Astrocyte of the spinal cord (primary cell): ENCODE measurements around the gene MLXIPL.
A peak's percentile ranks its signal among the peaks of the same experiment; 100 is the strongest.
"Not testable (repeated sequence)": the region's sequence is repeated elsewhere in the genome, so short reads cannot be mapped to it uniquely, and the experiment has no call there.

Experiments used
- DNase-seq: peaks from one replicate; pipeline ENCODE4 v3.0.0; 2011; ENCODE audit warnings: low read depth, low spot score
- H3K4me3 ChIP-seq: 2 replicates; pipeline ENCODE4 v1.5.1; 2011; ENCODE audit warnings: low read depth, mild to moderate bottlenecking, low read length, moderate library complexity
- CTCF ChIP-seq: IDR thresholded peaks from 2 replicates; pipeline ENCODE4 v1.5.1; 2012; ENCODE audit warnings: low read depth, mild to moderate bottlenecking, low read length, inconsistent platforms
- in situ Hi-C: cut with HindIII; loops from 2 replicates; pipeline ENCODE4 v1.10.0; 2017; ENCODE audit warnings: low sequenced_read_pairs

Gene MLXIPL

DNA sequence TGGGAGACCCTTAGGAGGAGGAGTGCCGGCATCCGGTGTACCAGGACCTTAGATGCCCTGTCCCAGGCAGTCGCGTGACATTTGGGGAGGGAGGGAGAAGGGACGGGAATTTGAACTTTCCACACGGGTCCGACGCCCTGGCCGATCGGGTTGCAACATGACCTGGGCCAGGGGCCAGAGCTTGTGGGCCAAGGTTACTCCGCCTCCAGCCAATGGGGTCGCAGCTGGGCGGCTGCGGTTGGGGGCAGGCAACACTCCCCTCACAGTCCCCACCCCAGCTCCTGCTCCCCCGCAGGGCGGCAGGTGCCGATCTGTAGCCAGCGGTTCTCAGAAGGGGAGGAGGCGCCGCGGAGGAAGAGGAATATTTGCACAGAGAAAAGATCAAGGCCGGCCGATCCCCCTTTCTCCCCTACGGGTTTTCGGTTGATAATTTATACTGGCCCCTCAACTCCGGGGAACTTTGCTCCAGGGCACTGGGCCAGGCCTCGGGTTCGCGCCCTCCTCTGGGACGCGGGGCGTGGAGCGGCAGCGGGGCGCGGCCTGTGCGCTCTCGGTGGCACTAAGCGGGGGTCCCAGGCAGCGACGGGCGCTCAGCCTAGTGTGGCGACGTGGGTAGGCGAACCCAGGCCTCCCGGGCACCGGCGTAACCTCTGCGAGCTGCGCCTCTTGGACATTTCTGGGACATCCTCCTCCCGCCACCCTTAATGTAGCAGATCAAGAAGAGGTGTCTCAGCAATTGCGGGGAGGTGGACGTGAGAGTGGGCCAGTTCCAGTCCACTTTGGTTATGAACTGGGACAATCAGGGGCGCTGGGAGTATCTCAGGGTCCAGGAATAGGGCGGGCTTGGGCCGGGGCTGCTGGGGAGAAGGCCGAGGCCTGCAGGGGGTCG is 1.2 kb downstream of the MLXIPL start:
- in situ Hi-C loops, result no loop called here
- no peak for DNase-seq
- no peak for TF ChIP-seq CTCF
- no peak overlapping the region for H3K4me3 ChIP-seq

- TF ChIP-seq CTCF, result no peak
- DNase-seq, result no peak
- in situ Hi-C loops, result no loop called here
- H3K4me3 ChIP-seq, result no peak overlapping the region
Observed at GRCh38 chr7:73622527-73622908, 1.8 kb downstream of the MLXIPL start.

DNA sequence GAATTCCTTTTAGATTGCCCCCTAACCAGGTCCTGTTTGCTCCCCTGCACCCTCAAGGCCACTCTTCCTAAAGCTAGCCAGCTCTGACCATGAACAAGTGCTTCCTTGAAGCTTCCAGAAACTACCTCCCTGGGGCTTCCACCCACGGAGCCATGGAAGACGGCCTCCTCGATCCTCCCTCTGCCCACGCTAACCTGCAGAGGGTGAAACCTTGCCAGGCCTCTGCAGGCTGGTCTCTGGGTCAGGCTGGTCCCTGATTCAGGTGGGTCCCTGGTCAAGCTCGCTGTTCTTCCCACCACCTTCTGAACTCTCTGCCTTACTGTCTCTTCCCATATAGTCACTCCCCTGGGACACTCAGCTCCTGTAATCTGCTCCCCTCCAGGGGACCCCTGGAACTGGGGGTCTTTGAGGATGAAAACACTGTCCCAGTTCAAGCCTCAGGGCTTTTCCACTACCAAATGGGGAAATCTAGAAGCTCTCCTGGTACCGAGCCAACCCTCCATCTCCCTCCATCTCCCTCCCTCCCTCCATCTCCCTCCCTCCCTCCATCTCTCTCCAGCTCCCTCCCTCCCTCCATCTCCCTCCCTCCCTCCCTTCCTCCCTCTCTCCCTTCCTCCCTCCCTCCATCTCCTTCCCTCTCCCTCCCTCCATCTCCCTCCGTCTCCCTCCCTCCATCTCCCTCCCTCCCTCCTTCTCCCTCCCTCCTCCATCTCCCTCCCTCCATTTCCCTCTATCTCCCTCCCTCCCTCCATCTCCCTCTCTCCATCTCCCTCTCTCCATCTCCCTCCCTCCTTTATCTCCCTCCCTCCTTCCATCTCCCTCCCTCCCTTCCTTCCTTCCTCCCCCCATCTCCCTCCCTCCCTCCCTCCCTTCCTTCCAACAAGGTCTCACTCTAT is 2.9 kb downstream of the MLXIPL start:
- H3K4me3 ChIP-seq, result no peak overlapping the region
- TF ChIP-seq CTCF, result no peak
- no peak for DNase-seq
- in situ Hi-C loops, result no loop called here

DNA sequence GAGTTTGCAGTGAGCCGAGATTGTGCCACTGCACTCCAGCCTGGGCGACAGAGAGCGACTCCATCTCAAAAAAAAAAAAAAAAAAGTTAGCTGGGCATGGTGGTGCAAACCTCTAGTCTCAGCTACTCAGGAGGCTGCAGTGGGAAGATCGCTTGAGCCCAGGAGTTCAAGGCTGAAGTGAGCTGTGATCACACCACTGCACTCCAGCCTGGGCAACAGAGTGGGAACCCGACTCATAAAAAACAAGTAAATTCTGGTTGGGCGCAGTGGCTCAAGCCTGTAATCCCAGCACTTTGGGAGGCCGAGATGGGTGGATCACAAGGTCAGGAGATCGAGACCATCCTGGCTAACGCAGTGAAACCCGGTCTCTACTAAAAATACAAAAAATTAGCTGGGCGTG is 4.9 kb downstream of the MLXIPL start:
- in situ Hi-C loops, DNase-seq, H3K4me3 ChIP-seq: not testable (repeated sequence)

DNA sequence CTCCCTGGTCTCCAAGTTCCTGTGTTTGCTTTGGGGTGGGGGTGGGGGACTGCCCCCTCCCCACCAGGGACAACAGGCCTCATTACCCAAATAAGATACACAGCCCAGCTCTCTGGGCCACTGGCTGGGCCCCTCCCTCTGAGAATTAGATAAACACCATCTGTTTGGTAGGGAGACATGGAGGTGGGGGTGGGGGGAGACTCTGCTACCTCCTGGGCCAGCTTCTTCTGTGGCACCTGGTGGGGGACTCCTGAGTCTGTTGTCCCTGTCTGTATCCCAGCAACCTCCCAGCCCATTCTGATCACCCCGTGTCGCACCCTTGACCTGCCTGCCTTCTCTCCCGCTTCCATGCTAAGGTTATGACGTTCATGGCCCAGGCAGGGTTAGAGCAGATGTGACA is 5.8 kb downstream of the MLXIPL start:
- no peak overlapping the region for H3K4me3 ChIP-seq
- no peak for DNase-seq
- no peak for TF ChIP-seq CTCF
- in situ Hi-C loops, result no loop called here

- DNase-seq, in situ Hi-C loops, H3K4me3 ChIP-seq: not testable (repeated sequence)
Observed at GRCh38 chr7:73617520-73617919, 6.8 kb downstream of the MLXIPL start.

DNA sequence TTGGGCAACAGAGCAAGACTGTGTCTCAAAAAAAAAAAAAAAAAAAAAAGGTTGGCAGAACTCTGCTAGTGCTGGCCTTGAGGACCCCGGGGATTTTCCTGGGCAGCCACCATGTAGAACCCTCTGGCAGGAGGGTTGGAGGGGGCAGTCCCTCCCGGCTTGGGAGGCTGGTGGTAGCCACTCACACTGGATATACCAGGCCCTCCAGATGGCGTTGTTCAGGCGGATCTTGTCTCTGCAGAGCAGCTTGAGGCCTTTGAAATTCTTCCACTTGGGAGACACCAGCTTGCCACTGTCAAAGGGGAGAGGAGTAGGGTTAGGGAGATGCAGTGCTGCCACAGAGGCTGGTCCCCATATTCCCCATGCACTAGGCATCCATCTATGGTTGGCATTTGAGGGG is 8.4 kb downstream of the MLXIPL start:
- no peak for DNase-seq
- TF ChIP-seq CTCF, result peak; percentile 29
- in situ Hi-C loops, result no loop called here
- H3K4me3 ChIP-seq, result no peak overlapping the region

DNA sequence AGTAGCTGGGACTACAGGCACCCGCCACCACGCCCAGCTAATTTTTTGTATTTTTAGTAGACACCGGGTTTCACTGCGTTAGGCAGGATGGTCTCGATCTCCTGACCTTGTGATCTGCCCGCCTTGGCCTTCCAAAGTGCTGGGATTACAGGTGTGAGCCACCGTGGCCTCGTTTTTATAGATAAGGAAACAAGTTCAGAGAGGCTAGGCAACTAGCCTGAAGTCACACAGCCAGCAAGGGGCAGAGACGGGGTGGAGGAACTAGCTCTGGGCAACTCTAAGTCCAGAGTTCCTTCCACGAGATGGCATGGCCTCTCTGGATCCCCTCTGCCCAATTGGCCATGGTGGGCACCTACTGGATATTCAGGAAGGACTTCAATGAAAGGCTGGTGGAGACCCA is 9.4 kb downstream of the MLXIPL start:
- H3K4me3 ChIP-seq, in situ Hi-C loops, DNase-seq: not testable (repeated sequence)
